ENCODE measurements around the gene MAP3K4. TPM values are rescaled to one million over a fixed set of nuclear protein-coding genes. Genes with fewer than 3 reads are reported as not detected.

The MAP3K4 gene
- total RNA-seq, 1 experiment from 2014 or later, result 54.3 TPM

DNA sequence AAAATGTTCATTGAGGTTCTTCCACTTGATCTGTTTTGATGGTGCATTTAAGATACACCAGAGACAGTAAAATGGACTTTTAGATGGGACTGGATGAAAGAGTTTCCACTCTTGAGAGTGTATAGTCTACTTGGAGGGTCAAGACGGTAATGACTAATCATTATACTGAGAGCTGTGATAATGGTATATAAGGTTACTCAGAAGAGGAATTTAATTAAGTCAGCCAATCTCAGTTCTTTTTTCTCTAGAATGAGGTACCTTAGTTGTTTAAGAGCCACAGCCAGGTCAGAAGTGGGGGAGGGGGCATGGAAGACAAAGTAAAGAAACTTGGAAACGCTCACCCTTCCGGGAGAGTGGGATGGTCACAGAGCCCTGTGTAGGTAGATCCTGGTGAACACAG, 123.9 kb downstream of the MAP3K4 start:
- Histone ChIP-seq H3K23me2 (ENCODE audit: insufficient read length, low read depth, low read length, poor library complexity, severe bottlenecking) (no peaks in the 10 kb centered on the region), H3K79me2 (ENCODE audit: insufficient read depth, low read length) (no peaks in the 10 kb centered on the region), H2BK20ac (ENCODE audit: low read depth, low read length, poor library complexity, severe bottlenecking) (no peak overlapping the region), H2AK5ac (ENCODE audit: insufficient read length, low read length) (no peak overlapping the region), H3K9me3 (ENCODE audit: control insufficient read depth, low read depth, low read length) (no peaks in the 10 kb centered on the region), H4K20me1 (ENCODE audit: control insufficient read depth, insufficient read depth, insufficient read length) (no peaks in the 10 kb centered on the region), H4K8ac (replicated peaks; ENCODE audit: insufficient read length, low read depth, low read length) (no peak overlapping the region), H3K14ac (ENCODE audit: insufficient read depth, low read length) (no peak overlapping the region), H3K4me2 (ENCODE audit: insufficient read depth, insufficient read length, low read length) (no peak overlapping the region), H3K23ac (ENCODE audit: insufficient read length, low read depth, low read length) (no peak overlapping the region), H3K18ac (ENCODE audit: insufficient read length, low read depth, low read length) (no peak overlapping the region), H3K27ac (ENCODE audit: insufficient read length, low read depth, low read length) (no peak overlapping the region), H3K56ac (ENCODE audit: insufficient read length, low read depth, low read length) (no peak overlapping the region), H4K91ac (ENCODE audit: insufficient read length, low read depth, low read length) (no peak overlapping the region), H2BK120ac (ENCODE audit: low read depth, low read length, poor library complexity, severe bottlenecking) (no peak overlapping the region), H2AFZ (ENCODE audit: low read length) (no peak overlapping the region), H2BK15ac (ENCODE audit: low read depth, low read length) (no peak overlapping the region), H3K9ac (ENCODE audit: extremely low read depth, insufficient read length, low read length) (no peak overlapping the region), H3K27me3 (ENCODE audit: insufficient read depth, low read length) (no peaks in the 10 kb centered on the region), H3K4ac (ENCODE audit: low read depth, low read length) (no peak overlapping the region), H2BK5ac (ENCODE audit: insufficient read length, low read length) (no peak overlapping the region), H4K5ac (ENCODE audit: insufficient read length, low read depth, low read length) (no peak overlapping the region), H2BK12ac (ENCODE audit: insufficient read length, low read depth, low read length) (no peak overlapping the region), H3K79me1 (ENCODE audit: insufficient read depth, low read depth, low read length, poor library complexity, severe bottlenecking) (no peaks in the 10 kb centered on the region), H3K4me1 (ENCODE audit: insufficient read depth, low read length) (no peaks in the 10 kb centered on the region), H3T11ph (ENCODE audit: low read length) (no peak overlapping the region)
- no peak for DNase-seq
- no peak overlapping the region for H3K4me3 Mint-ChIP-seq
- H3K27me3 Mint-ChIP-seq (ENCODE audit: low read depth), result no peaks in the 10 kb centered on the region
- peaks cover 51 to 92% (median 85%) of the 10 kb centered on the region in 3 experiments for H3K36me3 Mint-ChIP-seq (ENCODE audit: insufficient read depth in 1 of 3, low read depth in 3 of 3)
- H3K9me3 Mint-ChIP-seq, result peaks cover 5 to 9% of the 10 kb centered on the region in 2 experiments
- no CpG with 5 or more reads among the region's 3 CpGs for WGBS (ENCODE audit: extremely low coverage, insufficient read length, low lambda C conversion rate)
- TF ChIP-seq, protein P1, sequence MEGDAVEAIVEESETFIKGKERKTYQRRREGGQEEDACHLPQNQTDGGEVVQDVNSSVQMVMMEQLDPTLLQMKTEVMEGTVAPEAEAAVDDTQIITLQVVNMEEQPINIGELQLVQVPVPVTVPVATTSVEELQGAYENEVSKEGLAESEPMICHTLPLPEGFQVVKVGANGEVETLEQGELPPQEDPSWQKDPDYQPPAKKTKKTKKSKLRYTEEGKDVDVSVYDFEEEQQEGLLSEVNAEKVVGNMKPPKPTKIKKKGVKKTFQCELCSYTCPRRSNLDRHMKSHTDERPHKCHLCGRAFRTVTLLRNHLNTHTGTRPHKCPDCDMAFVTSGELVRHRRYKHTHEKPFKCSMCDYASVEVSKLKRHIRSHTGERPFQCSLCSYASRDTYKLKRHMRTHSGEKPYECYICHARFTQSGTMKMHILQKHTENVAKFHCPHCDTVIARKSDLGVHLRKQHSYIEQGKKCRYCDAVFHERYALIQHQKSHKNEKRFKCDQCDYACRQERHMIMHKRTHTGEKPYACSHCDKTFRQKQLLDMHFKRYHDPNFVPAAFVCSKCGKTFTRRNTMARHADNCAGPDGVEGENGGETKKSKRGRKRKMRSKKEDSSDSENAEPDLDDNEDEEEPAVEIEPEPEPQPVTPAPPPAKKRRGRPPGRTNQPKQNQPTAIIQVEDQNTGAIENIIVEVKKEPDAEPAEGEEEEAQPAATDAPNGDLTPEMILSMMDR (conservative IDR thresholded peaks at IDR 0.05), result no peak
- no peaks in the 10 kb centered on the region for H3K4me1 Mint-ChIP-seq
- H3K27ac Mint-ChIP-seq, result no peak overlapping the region; a peak in 1 of 7 replicates
